NCI-H2107 (cell line): ENCODE results near the gene GLB1L.
"Not testable (repeated sequence)": the region's sequence is repeated elsewhere in the genome, so short reads cannot be mapped to it uniquely, and the experiment has no call there.

Experiments
- DNase-seq: peaks from one replicate; lab custom pipeline; 2025; lab: John Stamatoyannopoulos, UW

Gene GLB1L

DNA sequence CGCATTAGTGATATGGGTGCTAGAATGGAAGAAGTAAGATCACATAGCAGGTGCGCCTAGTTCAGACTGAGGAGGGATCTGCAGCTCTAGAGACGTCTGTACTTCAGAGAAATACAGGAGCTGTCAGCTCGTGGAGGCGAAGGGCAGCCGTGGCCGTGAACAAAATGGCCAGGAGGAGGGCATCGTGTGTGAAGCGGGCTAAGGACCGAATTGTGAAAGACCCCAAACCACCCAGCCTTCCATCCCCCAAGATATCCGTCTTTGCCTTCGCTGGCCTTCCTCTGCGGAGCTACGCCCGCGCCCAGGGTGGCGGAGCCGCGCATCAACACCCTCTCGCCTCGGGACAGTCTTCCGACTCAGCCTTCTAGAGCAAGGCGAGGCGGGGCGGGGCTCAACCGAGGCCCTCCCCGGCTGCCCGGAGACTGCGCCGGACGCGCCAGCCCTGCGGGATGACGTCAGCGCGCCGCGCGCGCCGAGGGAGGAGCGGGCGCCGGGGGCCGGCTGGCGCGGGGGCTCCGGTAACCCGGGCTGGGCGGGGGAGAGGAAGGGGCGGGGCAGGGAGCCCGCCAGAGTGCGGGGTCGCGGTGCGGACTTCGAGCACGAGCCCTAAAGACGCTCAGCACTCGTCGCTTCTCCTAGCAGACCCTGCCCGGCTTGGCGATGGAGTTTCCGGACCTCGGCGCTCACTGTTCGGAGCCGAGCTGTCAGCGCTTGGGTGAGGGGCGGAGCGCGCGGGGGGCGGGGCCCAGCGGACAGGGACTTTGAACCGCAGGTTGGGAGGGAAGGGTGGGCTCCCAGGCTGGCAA, 38.7 kb downstream of the GLB1L start, which contains the start of gene ZFAND2B:
TSS of gene ZFAND2B (plus strand) at position 455 of the 806 bp plus-strand sequence. CDS start at position 661, 206 bp downstream.
- peak; percentile 71 for DNase-seq

GRCh38 chr2:219205981-219206327, 39.3 kb downstream of the GLB1L start:
- DNase-seq: no peak

GRCh38 chr2:219205165-219205538, 40.1 kb downstream of the GLB1L start:
- no peak for DNase-seq

- no peak for DNase-seq
Observed at GRCh38 chr2:219204425-219205164, 40.6 kb downstream of the GLB1L start.

- not testable (repeated sequence) for DNase-seq
Observed at GRCh38 chr2:219201331-219201730, 43.9 kb downstream of the GLB1L start.

GRCh38 chr2:219200502-219201326, 44.5 kb downstream of the GLB1L start:
- DNase-seq: not testable (repeated sequence)

- DNase-seq: no peak
Observed at GRCh38 chr2:219199470-219200211, 45.6 kb downstream of the GLB1L start.

DNA sequence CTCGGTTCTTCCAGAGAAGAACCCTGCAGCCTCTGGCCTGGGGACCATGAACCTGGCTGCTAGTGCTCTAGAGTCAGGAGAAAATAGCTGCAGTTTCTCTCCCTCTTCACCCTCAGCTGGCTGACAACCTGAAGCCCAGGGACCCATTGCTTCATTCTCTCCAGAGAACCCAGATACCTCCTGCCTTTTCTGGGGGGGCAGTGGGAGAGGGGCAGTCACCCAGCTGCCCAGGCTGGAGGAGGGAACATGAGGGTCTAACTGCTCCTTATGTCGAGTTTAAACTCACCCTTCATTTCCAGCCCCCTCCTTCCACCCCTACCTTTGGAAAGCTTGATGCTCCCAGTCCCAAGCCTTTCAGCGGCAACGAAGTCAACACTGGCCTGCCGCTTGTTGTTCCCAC, 46.3 kb downstream of the GLB1L start:
- DNase-seq: no peak

GRCh38 chr2:219197388-219197787, 47.9 kb downstream of the GLB1L start:
- no peak for DNase-seq

- no peak for DNase-seq
Observed at GRCh38 chr2:219186754-219187456, 58.3 kb downstream of the GLB1L start.
